HUDEP-2 (cell line): Measurements from ENCODE around the gene NFYC.

Source experiments
- DNase-seq, 76 experiments: peaks; one replicate each; lab custom pipeline; 2025; ENCODE audit not compliant: unreplicated experiment in 76 of 76; lab: John Stamatoyannopoulos, UW

NFYC gene

DNA sequence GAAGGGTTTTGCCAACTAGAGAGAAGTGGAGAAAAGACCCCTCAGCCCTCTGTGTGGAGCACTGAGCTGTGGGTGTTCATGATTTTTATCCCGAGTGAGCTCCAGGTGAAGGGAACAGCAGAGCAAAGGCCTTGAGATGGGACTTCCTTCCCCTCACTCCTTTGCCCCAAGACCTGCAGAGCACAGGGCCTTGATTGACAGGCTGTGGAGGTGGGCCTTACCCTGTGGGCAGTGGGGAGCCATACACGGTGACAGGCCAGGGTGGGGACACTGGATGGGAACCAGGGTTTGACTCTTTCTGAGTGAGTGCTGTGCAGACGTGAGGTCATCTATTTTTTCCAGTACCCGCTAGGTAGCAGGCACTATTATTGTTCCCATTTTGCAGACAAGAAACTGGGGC is 102.5 kb downstream of the NFYC start:
- DNase-seq: no peak

DNA sequence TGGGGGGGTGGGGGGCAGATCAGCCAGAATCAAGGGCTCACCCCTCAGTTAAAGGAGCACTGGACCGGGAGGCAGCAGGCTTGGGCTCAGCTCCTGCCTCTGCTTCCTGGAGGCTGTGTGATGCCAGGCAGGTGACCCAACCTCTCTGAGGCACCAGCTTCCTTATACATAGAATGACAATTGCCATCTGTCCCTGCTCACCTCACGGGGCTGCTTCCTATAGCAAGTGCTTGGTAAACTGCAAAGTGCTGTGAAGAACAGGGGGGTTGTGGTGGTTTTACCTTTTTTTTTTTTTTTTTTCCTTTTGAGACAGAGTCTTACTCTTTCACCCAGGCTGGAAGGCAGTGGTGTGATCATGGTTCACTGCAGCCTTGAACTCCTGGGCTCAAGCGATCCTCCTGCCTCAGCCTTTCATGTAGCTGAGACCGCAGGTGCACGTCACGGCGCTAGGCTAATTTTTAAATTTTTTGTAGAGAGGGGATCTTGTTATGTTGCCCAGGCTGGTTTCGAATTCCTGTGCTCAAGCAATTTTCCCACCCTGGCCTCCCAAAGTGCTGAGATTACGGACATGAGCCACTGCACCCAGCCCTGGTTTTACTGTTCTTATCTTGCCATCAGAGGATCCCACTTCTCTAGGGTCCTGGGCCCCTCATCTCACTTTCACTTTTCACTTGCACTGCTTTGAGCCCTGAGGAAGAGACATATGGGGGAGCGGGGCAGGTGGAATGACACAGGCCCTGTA is 103.6 kb downstream of the NFYC start:
- DNase-seq: peak in 14 of 76 experiments; percentile 18 to 100 (median 95)

DNA sequence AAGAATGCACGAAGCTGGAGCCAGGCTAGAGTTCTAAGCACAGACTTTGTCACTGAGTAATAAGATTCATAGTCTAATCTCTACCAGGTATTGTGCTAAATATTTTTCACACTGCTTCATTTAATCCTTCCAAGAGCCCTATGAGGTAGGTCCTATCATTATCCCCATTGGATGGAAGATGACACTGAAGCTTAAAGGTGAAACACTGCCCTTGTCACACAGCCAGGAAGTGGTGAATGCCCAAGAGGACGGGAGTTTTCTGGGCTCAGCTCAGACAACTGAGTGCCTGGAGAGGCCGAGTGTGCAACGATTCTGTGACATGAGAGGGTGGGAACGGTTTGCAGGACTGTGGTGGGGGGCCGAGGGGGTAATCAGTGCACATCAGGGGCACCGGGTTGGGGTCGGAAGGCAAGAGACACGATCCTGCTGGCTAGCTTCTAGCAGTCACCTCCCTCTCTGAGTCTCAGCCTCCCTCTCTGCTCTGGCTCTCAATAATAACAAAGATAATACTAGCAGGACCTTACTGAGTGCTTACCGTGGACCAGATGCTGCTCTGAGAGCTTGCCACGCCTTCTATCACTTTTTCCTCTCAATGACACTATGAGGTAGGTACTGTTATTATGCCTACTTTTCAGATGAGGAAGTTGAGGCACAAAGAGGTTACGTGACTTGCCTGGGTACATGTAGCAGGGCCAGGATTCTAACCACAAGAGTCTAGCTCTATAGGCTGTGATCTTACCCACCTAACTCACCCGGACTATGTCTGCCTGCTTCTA is 104.5 kb downstream of the NFYC start:
- no peak for DNase-seq

DNA sequence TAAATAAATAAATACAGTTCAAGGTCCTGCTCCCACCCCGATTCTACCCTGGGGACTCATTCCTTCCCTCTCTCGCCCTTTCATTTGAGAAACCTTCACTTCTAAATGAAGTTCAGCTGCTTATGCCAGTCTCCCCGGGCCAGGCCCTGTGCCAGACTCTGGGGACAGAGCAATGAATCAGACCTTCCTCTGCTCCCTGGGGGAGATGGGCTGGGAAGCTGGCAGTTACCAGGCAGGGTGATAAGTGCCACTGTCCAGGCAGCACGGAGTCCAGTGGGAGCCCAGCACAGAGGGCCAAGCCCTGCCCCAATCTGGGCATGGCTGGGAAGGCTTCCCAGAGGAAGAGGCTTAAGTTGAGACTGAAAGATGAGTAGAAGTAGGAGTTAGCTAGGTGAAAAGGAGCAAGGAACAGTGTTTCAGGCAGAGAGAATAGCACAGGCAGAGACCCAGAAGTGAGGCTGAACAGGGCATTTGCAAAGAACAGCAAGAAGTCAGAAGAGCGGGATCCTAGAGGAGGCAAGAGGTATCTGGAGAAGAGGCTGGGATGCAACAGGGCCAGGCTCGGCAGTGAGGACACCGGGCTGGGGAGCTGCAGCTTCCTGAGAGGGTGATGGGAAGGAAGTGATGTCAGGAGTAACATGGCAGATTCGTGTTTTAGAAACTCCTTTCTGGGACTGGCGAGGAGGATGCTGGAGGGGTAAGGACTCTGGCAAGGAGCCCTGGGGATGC is 105.6 kb downstream of the NFYC start:
- DNase-seq: no peak

DNA sequence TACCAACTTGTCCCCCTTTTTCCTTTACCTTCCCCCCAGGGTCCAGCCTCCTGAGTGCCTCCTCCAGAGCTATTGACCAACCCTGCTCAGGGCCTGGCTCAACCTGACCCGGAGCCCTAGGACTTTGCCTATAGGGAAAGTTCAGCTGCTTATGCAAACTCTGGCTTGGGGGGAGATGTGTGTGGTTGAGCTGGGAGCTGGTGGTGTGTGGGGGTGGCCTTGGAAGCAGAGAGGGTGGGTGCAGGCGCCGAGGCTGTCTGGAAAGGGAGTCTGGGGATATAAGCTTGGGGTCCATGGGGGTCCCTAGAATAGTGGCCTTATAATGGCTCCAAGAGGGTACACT is 106.1 kb downstream of the NFYC start:
- DNase-seq: no peak

DNA sequence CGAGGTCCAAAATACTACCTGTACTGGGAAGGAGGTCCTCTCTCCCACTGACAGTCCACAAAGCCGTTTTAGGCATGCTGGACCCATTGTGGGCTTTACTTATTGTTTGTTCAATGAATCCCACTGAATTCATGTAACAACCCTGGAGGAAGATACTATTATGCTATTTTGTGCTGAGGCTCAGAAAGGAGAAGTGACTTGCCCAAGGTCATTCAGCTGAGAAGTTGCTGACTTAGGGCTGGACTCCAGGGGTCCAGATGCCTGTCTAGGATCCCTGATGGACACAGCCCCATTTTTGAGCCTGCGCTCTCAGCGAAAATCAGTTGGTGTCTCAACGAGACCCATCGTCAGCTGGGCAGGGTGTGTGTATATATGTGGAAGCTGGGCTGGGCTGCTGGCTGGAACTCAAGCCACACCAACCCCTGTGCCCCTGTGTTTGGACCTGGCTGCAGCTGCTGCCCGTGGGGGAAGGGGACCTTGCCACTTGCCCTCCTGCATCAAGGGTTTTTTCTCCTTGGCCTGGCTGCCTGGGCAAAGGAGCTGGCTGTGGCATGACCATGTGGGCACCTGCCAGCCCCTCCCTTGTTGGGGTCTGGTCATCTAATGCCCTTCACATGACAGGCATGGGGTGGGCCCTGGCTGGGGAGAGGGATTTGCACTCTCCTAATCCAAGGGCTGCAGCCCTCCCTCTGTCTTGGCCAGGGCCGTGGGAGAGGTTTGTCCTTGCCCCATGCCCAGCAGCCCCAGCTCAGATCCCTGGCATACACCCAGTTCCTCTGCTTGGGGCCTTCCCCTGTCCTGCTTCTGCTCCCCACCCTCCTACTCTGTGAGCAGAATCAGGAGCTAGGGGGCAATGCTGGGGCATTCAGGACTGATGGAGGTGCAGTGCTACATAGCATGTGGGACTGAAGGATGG is 107.1 kb downstream of the NFYC start:
- DNase-seq: peak in 9 of 76 experiments; percentile 5 to 37 (median 22)

DNA sequence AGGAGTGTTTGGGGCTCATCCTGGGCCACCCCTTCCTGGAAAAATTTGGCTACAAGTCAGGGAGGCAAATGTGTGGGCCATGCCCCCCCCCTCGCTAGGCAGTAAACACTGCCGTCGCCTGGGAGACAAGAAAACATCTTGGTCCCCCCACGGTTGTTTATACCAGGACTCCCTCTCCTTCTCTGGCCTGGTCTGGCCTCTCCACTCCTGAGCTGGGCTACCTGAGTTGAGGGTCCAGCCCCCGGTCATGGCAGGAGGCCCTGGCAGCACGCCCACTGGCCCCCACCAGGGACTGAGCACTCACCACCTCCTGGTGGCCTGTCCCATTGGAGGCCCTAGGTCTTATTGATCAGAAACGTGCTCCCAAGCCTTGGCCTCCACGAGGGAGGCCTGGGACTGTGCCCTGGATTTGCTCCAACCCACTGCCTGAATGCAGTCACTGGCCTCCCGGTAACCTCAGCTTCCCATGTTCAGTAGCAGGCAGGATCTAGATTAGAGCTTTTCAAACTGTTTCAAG is 107.9 kb downstream of the NFYC start:
- peak in 27 of 76 experiments; percentile 8 to 58 (median 22) for DNase-seq

DNA sequence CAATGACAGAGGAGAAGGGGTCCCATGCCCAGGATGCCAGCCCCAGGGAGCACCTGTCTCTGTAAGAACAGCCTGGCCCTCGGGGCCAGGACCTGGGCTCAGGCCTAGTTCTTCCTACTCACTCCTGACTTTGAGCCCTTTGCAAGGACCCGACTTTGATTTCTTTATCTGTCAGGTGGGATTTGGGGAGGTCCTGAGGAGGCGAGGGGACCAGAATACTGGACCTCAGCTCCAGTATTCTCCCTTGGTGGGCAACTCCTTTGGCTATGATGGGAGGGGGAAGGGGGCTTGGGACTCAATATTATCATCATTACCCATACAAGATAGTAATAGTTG is 110.2 kb downstream of the NFYC start:
- DNase-seq: no peak

DNA sequence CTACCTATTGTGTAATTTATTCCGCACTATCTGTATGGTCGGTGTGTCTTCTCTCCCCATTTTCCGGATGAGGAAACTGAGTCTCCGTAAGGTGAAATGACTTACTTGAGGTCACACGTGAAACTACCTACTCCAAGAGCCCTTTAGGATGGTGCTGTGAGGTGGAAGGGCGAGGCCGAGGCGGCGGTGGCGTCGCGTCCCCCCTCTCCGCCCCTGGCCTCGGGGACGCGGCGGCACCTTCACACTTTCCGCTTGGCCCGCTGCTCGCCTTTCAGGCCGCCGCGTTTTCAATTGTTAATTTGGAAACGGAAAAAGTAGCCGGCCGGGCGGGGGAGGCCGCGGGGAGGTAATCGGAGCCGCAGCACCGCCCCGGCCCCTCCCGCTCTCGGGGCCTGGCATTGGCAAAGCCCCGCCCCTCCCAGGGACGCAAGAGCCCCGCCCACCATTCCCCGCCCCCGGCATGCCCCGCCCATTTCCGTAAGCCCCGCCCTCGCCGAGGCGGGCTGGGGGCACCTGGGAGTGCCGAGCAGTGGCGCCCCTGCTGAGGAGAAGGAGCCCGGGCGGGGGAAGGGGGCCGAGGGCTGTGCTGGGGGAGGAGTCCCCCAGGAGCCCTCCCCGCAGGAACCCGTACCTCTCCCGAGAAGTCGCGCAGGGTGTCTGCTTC is 110.7 kb downstream of the NFYC start:
- peak in 72 of 76 experiments; percentile 6 to 86 (median 76) for DNase-seq

DNA sequence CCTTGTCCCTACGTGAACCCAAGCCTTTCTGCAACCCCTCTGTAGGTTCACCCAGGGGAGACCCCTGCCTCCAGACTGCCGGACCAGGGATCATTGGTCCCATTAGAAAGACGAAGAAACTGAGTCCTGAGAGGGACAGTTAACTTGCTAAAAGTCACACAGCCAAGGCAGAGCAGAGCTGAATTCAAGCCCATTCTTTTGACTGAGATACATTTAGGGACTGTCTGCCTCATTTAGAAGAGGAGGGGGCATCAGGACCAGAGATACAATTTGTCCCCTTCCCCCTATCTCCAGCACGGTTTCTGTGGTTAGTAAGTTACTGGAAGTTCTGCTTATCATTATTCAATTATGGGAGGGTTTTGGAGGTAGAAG is 111.2 kb downstream of the NFYC start:
- peak in 1 of 76 experiments; percentile 30 for DNase-seq

DNA sequence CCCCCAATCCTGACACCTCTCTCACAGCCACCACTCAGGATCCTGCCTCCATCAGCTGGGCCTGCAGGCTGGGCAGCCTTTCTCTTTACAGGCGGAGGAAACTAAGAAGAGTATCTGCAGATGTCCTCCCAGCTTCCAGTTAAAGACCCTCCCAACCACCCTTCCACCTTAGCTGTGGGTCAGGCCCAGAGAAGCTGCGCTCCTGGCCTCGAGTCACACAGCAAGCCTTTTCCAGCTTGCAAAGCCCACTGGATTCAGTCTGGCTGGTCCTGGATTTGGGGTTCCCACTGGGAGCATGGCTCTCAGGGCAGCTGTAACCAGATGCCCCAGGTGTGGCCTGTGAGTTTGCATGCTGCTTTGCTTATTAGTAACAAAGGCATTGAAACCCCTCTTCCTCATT is 111.9 kb downstream of the NFYC start:
- DNase-seq: no peak

DNA sequence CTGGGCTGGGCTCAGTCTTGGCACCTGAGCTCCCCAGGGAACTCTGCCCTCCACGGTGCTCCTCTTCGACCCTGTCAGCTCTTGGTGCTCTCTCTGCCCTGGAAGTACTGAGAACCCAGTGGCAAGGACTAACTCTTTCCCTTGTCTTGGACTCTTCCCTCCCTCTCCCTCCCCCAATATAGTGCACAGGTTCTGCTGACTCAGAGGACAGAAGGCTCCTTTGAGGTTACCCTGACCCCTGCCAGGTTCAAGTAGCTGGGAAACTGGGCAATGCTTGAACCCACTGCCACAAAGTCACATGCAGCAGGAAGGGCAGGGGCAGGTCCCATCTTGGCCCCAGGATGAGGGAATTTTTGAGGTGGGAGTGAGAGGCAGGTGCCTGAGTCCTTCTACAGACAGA is 112.4 kb downstream of the NFYC start:
- peak in 3 of 76 experiments; percentile 8 to 16 (median 13) for DNase-seq

DNA sequence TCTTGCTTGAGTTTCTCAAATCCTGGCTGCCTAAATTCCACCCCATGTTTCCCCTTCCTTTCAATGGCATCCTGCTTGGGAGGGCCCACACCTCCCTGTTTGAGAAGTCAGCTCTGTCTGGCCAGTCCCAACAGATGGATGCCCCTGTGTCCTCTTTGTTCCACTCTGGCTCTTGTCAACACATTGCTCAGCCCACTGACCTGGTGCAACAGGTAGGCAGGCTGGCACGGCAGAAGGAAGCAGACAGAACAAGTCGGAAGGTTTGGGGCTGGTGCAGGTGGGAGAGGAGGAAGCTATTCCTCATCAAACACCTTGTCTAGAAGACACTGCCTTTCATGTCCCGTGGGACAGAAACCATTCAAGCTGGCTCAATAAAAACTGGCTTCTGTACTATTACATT is 114.7 kb downstream of the NFYC start:
- DNase-seq: no peak

DNA sequence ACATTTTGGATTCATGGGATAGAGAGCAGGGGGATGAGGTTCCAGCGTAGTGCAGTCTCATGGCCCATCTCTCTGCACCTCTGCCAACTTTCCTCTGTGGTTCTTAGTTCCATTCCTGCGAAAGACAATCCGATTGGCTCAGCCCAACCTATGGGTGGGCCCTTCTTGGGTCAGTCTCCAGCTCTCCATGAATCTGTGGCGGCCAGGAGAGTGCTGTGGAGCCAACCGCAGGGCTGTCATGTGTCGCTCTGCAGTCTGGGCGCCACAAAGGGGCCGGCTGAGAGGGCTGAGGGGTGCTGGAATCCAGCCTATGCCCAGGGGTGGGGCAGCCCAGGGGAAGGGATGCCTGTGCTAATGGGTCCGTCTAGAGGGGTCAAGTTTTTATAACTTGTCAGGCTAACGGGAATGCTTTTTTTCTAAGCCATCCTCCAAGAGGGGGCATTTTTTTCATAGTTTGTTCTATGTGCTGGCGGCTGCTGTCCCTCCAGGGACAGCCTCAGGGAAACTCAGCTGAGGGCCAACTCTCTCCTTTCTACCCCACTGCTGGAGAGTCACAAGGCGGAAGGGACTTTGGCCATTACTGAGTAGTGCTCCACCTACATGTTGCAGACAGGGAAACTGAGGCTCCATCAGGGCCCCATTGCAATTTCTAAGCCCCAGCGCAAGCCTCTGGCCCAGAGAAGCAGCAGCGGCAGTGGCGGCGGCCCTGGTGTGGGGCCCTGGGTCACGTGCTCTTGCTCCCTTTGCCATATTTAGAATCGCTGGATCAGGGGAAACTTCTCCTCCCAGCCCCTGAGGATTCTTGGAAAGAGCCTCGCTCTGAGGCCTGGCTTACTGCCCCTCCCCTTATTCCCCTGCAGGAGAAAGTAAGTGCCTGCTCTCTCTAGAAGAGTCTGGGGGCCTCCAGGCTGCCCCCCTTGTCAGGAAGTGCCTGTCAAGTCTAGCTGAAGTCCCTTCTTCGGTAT is 115.5 kb downstream of the NFYC start:
- DNase-seq: no peak

DNA sequence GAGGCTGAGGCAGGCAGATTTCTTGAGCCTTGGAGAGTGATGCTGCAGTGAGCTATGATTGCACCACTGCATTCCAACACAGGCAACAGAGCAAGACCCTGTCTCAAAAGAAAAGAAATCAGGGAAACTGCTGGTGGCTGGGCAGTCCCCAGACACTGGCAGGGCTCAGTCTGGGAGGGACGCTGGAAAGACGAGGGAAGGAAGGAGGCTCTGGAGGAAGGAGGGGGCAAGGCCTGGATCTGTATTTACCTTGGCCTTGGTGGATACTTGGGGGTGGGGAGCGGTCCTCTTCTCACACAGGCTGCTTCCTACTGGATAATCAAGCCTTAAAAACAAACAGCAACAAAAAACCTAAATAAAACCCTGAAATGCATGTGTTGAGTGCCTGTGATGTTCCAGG is 116.5 kb downstream of the NFYC start:
- no peak for DNase-seq

DNA sequence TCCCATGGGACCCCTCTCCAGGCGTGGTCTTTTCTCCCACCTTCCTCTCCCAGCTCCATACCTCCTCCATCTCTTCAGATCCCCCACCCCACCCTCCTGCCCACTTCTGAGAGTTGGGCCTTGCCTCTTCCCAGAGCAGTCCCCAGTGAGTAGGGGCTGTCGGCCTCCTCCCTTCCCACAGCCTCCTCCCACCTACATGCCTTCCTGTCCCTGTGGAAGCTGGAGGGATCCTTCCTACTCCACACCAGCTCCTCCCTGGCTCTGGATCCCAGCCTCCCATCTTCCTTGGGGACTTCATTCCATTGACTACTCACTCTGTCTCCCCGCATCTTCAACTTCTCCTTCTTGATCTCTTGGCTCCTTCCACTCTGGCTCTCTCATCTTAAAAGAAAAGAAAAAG is 116.9 kb downstream of the NFYC start:
- no peak for DNase-seq

DNA sequence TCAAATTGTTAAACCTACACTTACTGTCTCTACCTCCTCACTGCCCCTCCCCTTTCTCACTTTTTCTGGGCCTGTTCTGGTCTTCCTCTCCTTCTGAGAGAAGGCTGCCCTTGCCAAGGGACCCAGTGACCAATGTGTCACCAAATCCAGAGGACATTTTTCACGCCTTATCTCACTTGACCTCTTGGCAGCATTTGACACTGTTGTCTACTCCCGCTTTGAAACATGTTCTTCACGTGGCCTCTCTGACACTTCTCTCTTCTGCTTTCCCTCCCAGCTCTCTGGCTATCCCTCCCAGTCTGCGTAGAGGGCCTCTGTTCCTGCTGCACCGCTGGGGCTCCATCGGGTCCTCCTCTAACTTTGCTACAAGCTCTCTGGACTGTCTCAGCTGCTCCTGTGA is 117.4 kb downstream of the NFYC start:
- DNase-seq: peak in 43 of 76 experiments; percentile 9 to 75 (median 37)

DNA sequence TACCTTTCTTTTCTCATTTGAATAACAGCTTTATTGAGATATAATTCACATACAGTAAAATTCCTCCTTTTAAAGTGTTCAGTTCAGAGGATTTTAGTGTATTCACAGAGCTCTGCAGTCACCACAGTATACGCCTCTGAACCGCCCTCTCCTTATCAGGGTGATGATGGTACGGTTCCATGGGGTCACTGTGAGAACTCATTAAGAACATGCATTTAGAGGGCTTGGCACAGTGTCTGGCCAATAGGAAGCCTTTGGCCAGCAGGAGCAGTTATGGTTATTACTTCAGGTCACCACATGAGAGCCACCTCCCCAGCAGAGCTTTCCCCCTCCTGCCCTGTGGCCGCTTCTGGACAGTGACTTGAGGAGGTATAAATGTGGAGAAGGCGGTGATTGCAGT is 119.4 kb downstream of the NFYC start:
- DNase-seq: peak in 18 of 76 experiments; percentile 4 to 34 (median 16)

DNA sequence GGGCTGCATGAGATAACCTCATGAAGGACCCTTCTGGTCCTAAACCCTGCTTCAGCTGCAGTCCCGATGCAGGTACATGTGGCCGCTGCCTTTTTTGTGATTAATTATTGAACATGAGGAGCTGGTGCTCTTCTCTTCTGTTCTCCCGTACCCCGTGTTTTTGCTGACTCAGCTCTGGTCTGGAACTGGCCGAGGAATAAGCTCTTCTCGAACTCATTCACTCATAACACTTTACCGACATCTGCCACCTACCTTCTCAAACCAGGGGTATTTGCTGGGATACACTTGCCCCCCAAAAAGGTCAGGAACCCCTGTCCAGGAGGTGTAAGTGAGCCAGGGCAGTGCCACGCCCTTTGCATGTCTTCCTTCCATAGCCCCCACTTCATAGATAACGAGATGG is 123.9 kb downstream of the NFYC start:
- DNase-seq: no peak
